T-helper 17 cell (primary cell): Measurements from ENCODE around the gene PAFAH1B1. TPM values are rescaled to one million over a fixed set of nuclear protein-coding genes. Genes with fewer than 3 reads are reported as not detected.
"Not testable (repeated sequence)": the region's sequence is repeated elsewhere in the genome, so short reads cannot be mapped to it uniquely, and the experiment has no call there.

Source experiments
- ATAC-seq: fragments of 150-1000 bp; cut with Tn5 transposase; 2 replicates; pipeline ENCODE4 v1.10.0; 2021; ENCODE audit warnings: mild to moderate bottlenecking, moderate library complexity
- DNase-seq, 3 donors: peaks; one replicate each; pipeline versions ENCODE4 v3.0.0 to v3.0.0-alpha.2; 2020 to 2021
- H3K9me3 ChIP-seq: one replicate; pipeline ENCODE4 v1.7.0; 2013; ENCODE audit warnings: low read length, mild to moderate bottlenecking; ENCODE audit not compliant: control insufficient read depth, poor library complexity, severe bottlenecking
- H3K27ac Mint-ChIP-seq: one replicate; pipeline ENCODE4 v1.8.0; 2022; ENCODE audit warnings: mild to moderate bottlenecking, moderate library complexity, mixed read lengths
- H3K27me3 Mint-ChIP-seq: one replicate; pipeline ENCODE4 v1.8.0; 2022; ENCODE audit warnings: mixed read lengths
- H3K36me3 Mint-ChIP-seq: one replicate; pipeline ENCODE4 v1.8.0; 2022; ENCODE audit warnings: low read depth, mixed read lengths
- H3K4me1 Mint-ChIP-seq: one replicate; pipeline ENCODE4 v1.8.0; 2022; ENCODE audit warnings: mild to moderate bottlenecking, mixed read lengths
- H3K4me3 Mint-ChIP-seq: one replicate; pipeline ENCODE4 v1.8.0; 2022; ENCODE audit warnings: mild to moderate bottlenecking, moderate library complexity, mixed read lengths
- total RNA-seq, 4 donors: library from RNA in 2 of 4; stranded (reverse) in 2 of 4; gene quantifications; one replicate each; pipeline ENCODE4 v1.2.3 and lab custom pipeline; 2022 to 2026

Gene PAFAH1B1
- total RNA-seq, 2 donors from 2014 or later, result 149 to 165 TPM

DNA sequence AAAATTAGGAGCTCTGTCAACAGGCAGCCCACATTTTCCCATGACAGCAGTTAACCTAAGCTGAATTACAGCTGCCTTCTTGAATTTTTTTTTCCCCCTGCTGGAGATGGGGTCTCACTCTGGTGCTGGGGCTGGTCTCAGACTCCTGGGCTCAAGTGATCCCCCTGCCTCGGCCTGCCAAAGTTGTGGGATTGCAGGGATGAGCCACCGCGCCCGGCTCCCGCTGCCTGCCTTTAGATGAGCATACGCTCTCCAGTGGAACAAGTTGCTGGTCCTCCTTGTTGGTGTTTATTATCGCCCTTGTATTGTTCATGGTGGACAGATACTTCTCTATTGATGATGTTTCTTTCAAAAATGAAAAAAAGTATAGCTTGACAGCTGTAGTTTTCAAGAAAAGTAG, 15.6 kb downstream of the PAFAH1B1 start:
- Mint-ChIP-seq H3K27ac (peak overlapping the region; percentile 53), H3K4me3 (no peak overlapping the region), H3K27me3 (no peaks in the 10 kb centered on the region), H3K36me3 (peaks cover 5% of the 10 kb centered on the region), H3K4me1 (peaks cover 48% of the 10 kb centered on the region)
- ATAC-seq (no peak), DNase-seq (no peak)
- H3K9me3 ChIP-seq, result no peaks in the 10 kb centered on the region

DNA sequence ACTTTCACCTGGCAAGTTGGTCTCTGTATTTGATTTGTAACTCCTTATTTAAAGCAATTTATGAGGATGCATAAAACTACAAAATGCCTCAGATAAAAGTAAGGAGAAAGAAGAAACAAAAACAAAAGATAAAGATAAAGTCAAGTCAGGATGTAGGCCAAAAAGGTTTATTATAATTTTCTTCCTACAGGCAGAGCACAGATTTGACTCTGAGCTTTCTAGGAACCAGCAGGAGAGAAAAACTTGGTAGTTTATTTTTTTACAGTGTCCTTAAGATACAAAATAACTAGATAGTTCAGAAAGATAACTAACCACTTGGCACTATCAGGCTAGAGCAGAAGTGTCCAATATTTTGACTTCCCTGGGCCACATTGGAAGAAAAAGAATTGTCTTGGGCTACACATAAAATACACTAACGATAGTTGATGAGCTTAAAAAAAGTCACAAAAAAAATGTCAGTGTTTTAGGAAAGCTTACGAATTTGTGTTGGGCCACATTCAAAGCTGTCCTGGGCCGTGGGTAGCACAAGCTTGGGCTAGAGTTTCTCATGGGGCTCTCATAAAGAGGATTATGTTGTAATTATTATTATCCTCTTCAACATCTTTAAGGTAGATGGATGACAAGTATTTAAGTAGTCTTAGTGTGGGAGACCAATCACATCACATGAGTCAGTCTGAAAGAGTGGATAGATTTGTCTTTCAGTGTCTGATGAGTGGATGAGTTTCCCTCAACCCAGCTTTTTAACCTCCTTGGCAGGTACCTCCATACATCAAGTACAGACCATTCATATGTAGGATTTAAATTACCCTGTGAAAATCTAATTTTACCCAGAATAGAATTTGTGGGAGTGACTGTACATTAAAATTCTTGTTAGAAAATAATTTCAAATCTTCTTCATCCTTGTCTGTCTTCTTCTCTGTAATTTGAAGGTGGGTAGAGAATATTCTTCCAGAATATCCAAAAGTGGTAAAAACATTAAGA, 17.0 kb downstream of the PAFAH1B1 start:
- no peak overlapping the region for H3K4me3 Mint-ChIP-seq
- peaks cover 38% of the 10 kb centered on the region for H3K4me1 Mint-ChIP-seq
- ATAC-seq (no peak), DNase-seq (no peak)
- H3K27ac Mint-ChIP-seq, result no peak overlapping the region
- no peaks in the 10 kb centered on the region for H3K9me3 ChIP-seq
- H3K27me3 Mint-ChIP-seq, result no peaks in the 10 kb centered on the region
- no peaks in the 10 kb centered on the region for H3K36me3 Mint-ChIP-seq

DNA sequence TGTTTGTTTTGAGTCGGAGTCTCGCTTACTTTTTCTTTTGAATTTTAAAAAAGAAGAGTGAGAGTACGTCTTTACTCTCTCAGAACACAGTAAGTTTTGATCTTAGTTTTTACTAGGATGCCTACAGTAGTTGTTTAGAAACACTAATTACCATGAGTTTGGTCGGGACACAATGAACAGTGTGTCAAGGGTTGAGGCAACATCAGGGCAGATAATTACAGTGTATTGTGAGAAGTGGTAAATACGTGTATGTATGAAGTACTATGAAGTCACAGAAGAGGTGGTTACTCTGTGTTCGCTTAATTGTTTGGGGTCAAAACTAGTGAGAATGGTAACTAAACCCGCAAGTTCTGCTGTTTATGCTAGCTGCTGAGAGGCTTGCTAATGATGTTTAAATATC, 18.2 kb downstream of the PAFAH1B1 start:
- peaks cover 44% of the 10 kb centered on the region for H3K4me1 Mint-ChIP-seq
- no peaks in the 10 kb centered on the region for H3K9me3 ChIP-seq
- no peak for ATAC-seq
- no peak for DNase-seq
- peaks cover 3% of the 10 kb centered on the region for H3K36me3 Mint-ChIP-seq
- no peak overlapping the region for H3K4me3 Mint-ChIP-seq
- no peaks in the 10 kb centered on the region for H3K27me3 Mint-ChIP-seq
- no peak overlapping the region for H3K27ac Mint-ChIP-seq

DNA sequence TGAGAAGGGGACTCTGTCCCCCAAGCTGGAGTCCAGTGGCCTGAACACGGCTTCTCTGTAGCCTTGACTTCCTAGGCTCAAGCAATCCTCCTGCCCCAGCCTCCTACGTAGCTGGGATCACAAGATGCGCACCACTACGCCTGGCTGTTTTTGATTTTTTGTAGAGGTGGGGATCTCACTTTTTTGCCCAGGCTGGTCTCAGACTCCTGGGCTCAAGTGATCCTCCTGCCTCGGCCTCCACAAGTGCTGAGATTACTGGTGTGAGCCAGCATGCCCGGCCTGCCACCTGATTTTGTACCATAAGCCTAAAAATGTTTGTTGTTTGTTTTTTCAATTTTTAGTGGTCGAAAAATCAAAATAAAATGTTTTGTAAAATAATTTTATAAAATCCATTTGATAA, 19.2 kb downstream of the PAFAH1B1 start:
- Mint-ChIP-seq H3K27me3 (no peaks in the 10 kb centered on the region), H3K36me3 (peaks cover 3% of the 10 kb centered on the region), H3K27ac (no peak overlapping the region), H3K4me3 (no peak overlapping the region), H3K4me1 (peaks cover 52% of the 10 kb centered on the region)
- no peaks in the 10 kb centered on the region for H3K9me3 ChIP-seq
- DNase-seq (no peak), ATAC-seq (no peak)

DNA sequence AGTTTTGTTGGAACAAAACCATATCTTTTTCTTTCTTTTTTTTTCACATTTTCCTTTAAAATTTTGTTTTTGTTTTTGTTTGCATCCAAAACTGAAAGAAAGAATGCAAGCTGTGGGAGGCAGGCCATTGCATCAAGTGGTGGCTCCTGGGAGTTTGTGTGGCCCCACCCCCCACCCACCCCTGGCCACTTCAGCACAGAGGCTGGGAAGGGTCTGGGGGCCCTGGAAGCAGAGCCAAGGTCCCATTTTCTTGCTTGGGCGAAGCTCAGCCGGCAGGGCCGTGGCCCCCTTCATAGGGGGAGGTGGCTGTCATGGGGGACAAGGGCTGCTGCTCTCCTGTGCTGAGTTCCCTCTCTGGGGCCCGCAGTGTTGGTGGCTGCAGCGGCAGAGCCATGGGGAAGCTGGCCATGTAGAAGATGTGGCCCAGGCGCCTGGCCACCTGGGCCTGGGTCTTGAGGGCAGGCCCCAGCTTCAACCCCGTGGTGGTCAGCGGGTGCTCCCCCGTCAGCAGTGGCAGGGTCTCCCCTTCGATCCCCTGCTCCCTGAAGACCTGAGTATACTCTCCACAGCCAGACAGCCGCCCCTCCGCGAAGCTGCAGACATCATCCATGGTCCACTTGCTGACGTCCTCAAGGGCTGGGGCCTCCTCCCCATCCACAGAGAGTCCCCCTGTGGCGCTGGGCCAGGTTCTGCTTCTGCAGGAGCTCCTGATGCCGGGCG, 19.8 kb downstream of the PAFAH1B1 start:
- Mint-ChIP-seq H3K27ac (no peak overlapping the region), H3K27me3 (no peaks in the 10 kb centered on the region), H3K4me3 (no peak overlapping the region), H3K36me3 (peaks cover 3% of the 10 kb centered on the region), H3K4me1 (peaks cover 50% of the 10 kb centered on the region)
- H3K9me3 ChIP-seq, result no peaks in the 10 kb centered on the region
- DNase-seq, result no peak
- ATAC-seq, result no peak

DNA sequence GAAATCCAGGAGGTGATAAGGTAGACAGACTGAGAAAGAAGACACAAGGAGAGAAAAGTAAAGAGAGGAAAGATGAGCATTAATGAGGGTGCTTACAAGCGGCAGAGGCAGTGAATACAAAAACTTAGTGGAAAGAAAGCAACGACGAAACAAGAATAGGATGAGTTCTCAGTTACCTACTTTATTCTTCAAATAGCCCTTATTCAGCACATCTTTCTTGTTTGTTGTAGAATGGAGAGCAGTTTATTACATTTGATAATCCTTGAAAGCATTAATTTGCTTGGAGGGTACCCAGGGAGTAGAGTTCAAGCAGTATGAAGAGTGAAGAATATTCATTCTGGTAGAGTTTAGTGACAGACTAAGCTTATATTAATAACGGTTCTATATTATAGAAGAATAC, 22.4 kb downstream of the PAFAH1B1 start:
- ATAC-seq (no peak), DNase-seq (no peak)
- peak overlapping the region; percentile 56 for H3K4me3 Mint-ChIP-seq
- H3K27ac Mint-ChIP-seq, result peak overlapping the region; percentile 74
- H3K36me3 Mint-ChIP-seq, result peaks cover 3% of the 10 kb centered on the region
- H3K4me1 Mint-ChIP-seq, result peaks cover 31% of the 10 kb centered on the region
- H3K27me3 Mint-ChIP-seq, result no peaks in the 10 kb centered on the region
- no peaks in the 10 kb centered on the region for H3K9me3 ChIP-seq

DNA sequence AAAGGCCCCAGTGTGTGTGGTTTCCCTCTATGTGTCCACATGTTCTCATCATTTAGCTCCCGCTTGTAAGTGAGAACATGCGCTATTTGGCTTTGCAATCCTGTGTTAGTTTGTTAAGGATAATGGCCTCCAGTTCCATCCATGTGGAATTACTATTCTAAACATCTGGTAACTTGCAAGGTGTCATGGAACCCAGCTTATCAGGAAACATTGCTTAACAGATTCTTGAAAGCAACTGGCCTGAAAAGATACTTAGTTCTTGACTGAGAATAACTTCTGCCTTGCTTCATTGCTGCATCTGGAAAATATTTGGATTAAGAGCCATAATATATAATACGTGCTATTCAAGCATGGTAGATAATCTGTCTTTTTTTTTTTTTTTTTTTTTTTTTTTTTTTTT, 27.8 kb downstream of the PAFAH1B1 start:
- Mint-ChIP-seq H3K4me1 (peaks cover 43% of the 10 kb centered on the region), H3K27me3 (no peaks in the 10 kb centered on the region), H3K4me3 (peak overlapping the region; percentile 22), H3K27ac (no peak overlapping the region), H3K36me3 (no peaks in the 10 kb centered on the region)
- no peaks in the 10 kb centered on the region for H3K9me3 ChIP-seq
- ATAC-seq (no peak), DNase-seq (no peak)

DNA sequence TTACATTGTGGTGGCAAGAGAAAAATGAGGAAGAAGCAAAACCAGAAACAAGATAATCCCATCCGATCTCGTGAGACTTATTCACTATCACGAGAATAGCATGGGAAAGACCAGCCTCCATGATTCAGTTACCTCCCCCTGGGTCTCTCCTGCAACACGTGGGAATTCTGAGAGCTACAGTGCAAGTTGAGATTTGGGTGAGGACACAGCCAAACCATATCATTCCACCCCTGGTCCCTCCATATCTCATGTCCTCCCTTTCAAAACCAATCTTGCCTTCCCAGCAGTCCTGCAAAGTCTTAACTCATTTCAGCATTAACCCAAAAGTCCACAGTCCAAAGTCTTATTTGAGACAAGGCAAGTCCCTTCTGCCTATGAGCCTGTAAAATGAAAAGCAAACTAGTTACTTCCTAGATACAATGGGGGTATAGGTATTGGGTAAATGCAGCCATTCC, 28.5 kb downstream of the PAFAH1B1 start:
- DNase-seq, H3K36me3 Mint-ChIP-seq, H3K4me3 Mint-ChIP-seq, H3K27me3 Mint-ChIP-seq, H3K9me3 ChIP-seq, H3K27ac Mint-ChIP-seq, ATAC-seq: not testable (repeated sequence)
- peaks cover 43% of the 10 kb centered on the region for H3K4me1 Mint-ChIP-seq

DNA sequence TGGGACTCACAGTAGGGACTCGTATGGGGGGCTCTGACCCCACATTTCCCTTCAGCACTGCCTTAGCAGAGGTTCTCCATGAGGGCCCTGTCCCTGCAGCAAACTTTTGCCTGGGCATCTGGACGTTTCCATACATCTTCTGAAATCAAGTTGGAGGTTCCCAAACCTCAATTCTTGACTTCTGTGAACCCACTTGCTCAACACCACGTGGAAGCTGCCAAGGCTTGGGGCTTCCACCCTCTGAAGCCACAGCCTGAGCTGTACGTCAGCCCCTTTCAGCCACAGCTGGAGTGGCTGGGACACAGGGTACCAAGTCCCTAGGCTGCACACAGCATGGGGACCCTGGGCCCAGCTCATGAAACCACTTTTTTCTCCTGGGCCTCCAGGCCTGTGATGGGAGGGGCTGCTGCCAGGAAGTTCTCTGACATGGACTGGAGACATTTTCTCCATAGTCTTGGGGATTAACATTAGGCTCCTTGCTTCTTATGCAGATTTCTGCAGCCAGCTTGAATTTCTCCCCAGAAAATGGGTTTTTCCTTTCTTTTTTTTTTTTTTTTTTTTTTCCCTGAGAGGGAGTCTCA, 29.4 kb downstream of the PAFAH1B1 start:
- not testable (repeated sequence) for H3K9me3 ChIP-seq, H3K27me3 Mint-ChIP-seq, H3K36me3 Mint-ChIP-seq, ATAC-seq, DNase-seq
- peaks cover 45% of the 10 kb centered on the region for H3K4me1 Mint-ChIP-seq
- peak overlapping the region; percentile 81 for H3K27ac Mint-ChIP-seq
- H3K4me3 Mint-ChIP-seq, result peak overlapping the region; percentile 25

DNA sequence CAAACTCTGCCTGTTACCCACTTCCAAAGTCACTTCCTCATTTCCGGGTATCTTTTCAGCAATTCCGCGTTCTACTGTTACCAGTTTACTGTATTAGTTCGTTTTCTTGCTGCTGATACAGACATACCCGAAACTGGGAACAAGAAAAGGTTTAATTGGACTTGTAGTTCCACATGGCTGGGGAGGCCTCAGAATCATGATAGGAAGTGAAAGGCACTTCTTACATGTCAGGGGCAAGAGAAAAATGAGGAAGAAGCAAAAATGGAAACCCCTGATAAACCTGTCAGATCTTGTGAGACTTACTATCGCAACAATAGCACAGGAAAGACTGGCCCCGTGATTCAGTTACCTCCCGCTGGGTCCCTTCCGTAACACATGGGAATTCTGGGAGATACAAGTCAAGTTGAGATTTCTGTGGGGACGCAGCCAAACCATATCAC, 30.9 kb downstream of the PAFAH1B1 start:
- H3K27me3 Mint-ChIP-seq, result no peaks in the 10 kb centered on the region
- ATAC-seq (peak; percentile 23), DNase-seq (no peak)
- peak overlapping the region; percentile 81 for H3K27ac Mint-ChIP-seq
- peaks cover 58% of the 10 kb centered on the region for H3K4me1 Mint-ChIP-seq
- H3K4me3 Mint-ChIP-seq, result peak overlapping the region; percentile 49
- H3K9me3 ChIP-seq, result no peaks in the 10 kb centered on the region
- H3K36me3 Mint-ChIP-seq, result peaks cover 2% of the 10 kb centered on the region

DNA sequence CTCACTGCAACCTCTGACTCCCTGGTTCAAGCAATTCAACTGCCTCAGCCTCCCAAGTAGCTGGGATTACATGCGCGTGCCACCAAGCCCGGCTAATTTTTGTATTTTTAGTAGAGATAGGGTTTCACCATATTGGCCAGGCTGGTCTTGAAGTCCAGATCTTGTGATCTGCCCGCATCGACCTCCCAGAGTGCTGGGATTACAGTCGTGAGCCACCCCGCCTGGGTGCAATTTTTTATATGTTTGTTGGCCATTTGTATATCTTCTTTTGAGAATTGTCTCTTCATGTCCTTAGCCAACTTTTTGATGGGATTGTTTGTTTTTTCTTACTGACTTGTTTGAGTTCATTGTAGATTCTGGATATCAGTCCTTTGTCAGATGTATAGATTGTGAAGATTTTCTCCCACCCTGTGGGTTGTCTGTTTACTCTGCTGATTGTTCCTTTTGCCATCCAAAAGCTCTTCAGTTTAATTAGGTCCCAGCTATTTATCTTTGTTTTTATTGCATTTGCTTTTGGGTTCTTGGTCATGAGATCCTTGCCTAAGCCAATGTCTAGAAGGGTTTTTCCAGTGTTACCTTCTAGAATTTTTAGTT, 33.3 kb downstream of the PAFAH1B1 start:
- peak overlapping the region; percentile 49 for H3K4me3 Mint-ChIP-seq
- not testable (repeated sequence) for H3K36me3 Mint-ChIP-seq, DNase-seq, ATAC-seq, H3K9me3 ChIP-seq, H3K27me3 Mint-ChIP-seq, H3K27ac Mint-ChIP-seq
- peaks cover 75% of the 10 kb centered on the region for H3K4me1 Mint-ChIP-seq

DNA sequence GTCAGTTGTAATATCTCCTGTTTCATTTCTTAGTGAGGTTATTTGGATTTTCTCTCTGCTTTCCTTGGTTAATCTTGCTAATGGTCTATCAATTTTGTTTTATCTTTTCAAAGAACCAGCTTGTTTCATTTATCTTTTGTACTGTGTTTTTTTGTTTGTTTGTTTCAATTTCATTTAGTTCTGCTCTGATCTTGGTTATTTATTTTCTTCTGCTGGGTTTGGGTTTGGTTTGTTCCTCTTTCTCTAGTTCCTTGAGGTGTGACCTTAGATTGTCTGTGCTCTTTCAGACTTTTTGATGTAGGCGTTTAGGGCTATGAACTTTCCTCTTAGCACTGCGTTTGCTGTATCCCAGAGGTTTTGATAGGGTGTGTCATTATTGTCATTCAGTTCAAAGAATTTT, 35.5 kb downstream of the PAFAH1B1 start:
- H3K27me3 Mint-ChIP-seq, ATAC-seq, H3K36me3 Mint-ChIP-seq, DNase-seq, H3K9me3 ChIP-seq: not testable (repeated sequence)
- Mint-ChIP-seq H3K4me3 (peak overlapping the region; percentile 19), H3K4me1 (peaks cover 69% of the 10 kb centered on the region), H3K27ac (peak overlapping the region; percentile 2)

DNA sequence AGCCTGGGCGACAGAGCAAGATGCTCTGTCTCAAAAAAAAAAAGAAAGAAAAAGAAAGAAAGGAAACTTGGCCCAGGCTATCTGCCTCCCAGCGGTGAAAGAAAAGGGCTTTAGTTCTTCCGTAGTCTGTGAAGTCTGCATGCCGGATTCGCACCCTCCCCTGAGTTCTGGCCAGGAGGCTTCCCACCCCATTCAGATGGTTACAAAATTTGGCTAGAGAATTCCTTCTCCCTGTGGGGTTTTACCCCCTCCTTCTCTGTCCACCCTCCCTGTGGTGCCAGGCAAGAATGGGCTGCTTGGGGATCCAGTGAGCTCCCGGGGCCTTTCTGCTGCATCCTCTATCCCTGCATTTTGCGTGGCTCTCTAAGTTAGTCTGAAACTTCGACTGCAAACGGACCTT, 37.8 kb downstream of the PAFAH1B1 start:
- Mint-ChIP-seq H3K36me3 (peaks cover 3% of the 10 kb centered on the region), H3K4me1 (peaks cover 64% of the 10 kb centered on the region), H3K4me3 (peak overlapping the region; percentile 55), H3K27me3 (no peaks in the 10 kb centered on the region), H3K27ac (peak overlapping the region; percentile 77)
- H3K9me3 ChIP-seq, result no peaks in the 10 kb centered on the region
- DNase-seq, result no peak
- ATAC-seq, result no peak
